ENCODE results near the gene IFT57. TPM values are rescaled to one million over a fixed set of nuclear protein-coding genes. Genes with fewer than 3 reads are reported as not detected.

IFT57 gene
- total RNA-seq, 1 donor from 2014 or later: 21.4 TPM

DNA sequence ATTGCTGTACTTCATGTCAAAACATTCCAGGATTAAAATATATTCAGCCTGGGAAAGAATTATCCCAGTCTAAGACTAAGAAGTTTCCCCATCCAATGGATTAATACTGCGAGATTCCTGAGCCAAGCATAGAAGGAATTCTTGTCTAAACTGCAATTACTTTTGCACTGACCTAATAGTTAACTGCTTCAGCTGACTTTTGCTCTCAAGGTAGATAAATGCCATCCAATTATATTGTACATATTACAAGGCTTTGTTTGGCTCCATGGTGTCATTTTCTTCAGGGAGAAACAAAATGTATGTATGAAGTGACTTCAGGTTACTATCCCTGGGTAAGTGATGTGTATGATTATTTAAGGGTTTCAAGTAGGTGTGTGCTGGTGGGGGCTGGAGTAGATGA is 6.1 kb upstream of the IFT57 start:
- no peak for DNase-seq
- Mint-ChIP-seq H3K4me1 (ENCODE audit: low read depth, unreplicated experiment) (peaks cover 20% of the 10 kb centered on the region), H3K9me3 (ENCODE audit: unreplicated experiment) (no peaks in the 10 kb centered on the region), H3K4me3 (ENCODE audit: unreplicated experiment) (no peak overlapping the region), H3K27me3 (ENCODE audit: unreplicated experiment) (no peaks in the 10 kb centered on the region), H3K36me3 (ENCODE audit: unreplicated experiment) (no peaks in the 10 kb centered on the region), H3K27ac (ENCODE audit: unreplicated experiment) (no peak overlapping the region)
- TF ChIP-seq, protein P1, sequence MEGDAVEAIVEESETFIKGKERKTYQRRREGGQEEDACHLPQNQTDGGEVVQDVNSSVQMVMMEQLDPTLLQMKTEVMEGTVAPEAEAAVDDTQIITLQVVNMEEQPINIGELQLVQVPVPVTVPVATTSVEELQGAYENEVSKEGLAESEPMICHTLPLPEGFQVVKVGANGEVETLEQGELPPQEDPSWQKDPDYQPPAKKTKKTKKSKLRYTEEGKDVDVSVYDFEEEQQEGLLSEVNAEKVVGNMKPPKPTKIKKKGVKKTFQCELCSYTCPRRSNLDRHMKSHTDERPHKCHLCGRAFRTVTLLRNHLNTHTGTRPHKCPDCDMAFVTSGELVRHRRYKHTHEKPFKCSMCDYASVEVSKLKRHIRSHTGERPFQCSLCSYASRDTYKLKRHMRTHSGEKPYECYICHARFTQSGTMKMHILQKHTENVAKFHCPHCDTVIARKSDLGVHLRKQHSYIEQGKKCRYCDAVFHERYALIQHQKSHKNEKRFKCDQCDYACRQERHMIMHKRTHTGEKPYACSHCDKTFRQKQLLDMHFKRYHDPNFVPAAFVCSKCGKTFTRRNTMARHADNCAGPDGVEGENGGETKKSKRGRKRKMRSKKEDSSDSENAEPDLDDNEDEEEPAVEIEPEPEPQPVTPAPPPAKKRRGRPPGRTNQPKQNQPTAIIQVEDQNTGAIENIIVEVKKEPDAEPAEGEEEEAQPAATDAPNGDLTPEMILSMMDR (IDR thresholded peaks at IDR 0.05; ENCODE audit: partially characterized antibody, unreplicated experiment): no peak

DNA sequence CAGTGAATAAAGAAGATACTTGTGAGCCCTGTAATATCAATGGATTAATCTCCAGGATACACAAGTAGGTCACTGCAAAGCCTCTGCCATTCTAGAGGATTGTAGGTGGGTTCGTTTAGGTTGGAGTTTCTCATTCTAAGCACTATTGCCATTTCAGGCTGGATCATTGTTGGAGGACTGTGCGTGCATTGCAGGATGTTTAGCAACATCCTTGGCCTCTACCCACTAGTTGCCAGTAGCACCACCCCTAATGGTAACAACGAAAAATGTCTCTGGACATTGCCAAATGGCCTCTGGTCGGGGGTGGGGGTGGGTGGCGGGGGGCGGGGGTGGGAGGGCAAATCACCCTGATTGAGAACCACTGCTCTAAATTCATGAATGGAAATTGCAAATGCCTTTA is 4.9 kb upstream of the IFT57 start:
- TF ChIP-seq, protein P1 (IDR thresholded peaks at IDR 0.05; ENCODE audit: partially characterized antibody, unreplicated experiment): no peak

DNA sequence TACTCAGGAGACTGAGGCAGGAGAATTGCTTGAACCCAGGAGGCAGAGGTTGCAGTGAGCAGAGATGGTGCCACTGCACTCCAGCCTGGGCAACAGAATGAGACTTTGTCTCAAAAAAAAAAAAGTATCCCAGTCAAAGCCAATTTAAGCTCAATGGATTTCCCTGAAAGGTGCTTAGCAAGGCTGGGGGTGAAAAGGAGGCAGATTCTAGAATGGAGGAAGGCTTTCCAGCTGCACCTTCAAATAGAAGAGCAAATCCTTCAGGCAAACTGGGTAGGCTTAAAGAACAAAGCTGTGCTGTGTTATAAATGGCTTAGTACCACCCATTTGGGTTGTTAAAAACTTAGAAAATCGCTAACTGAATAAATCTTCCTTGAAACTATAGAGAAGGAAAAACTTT is 3.0 kb upstream of the IFT57 start:
- no peak overlapping the region for H3K4me3 Mint-ChIP-seq (ENCODE audit: unreplicated experiment)
- peaks cover 6% of the 10 kb centered on the region for H3K9me3 Mint-ChIP-seq (ENCODE audit: unreplicated experiment)
- no peak overlapping the region for H3K27ac Mint-ChIP-seq (ENCODE audit: unreplicated experiment)
- H3K4me1 Mint-ChIP-seq (ENCODE audit: low read depth, unreplicated experiment): peaks cover 27% of the 10 kb centered on the region
- TF ChIP-seq, protein P1 (IDR thresholded peaks at IDR 0.05; ENCODE audit: partially characterized antibody, unreplicated experiment): no peak
- peaks cover 5% of the 10 kb centered on the region for H3K27me3 Mint-ChIP-seq (ENCODE audit: unreplicated experiment)
- no peak for DNase-seq
- no peaks in the 10 kb centered on the region for H3K36me3 Mint-ChIP-seq (ENCODE audit: unreplicated experiment)

More for the DNA sequence above, 4.9 kb upstream of the IFT57 start:
- no peak overlapping the region for H3K4me3 Mint-ChIP-seq (ENCODE audit: unreplicated experiment)
- no peak overlapping the region for H3K27ac Mint-ChIP-seq (ENCODE audit: unreplicated experiment)
- peaks cover 4% of the 10 kb centered on the region for H3K27me3 Mint-ChIP-seq (ENCODE audit: unreplicated experiment)
- DNase-seq: no peak
- H3K4me1 Mint-ChIP-seq (ENCODE audit: low read depth, unreplicated experiment): peaks cover 22% of the 10 kb centered on the region
- no peaks in the 10 kb centered on the region for H3K36me3 Mint-ChIP-seq (ENCODE audit: unreplicated experiment)
- H3K9me3 Mint-ChIP-seq (ENCODE audit: unreplicated experiment): peaks cover 6% of the 10 kb centered on the region

DNA sequence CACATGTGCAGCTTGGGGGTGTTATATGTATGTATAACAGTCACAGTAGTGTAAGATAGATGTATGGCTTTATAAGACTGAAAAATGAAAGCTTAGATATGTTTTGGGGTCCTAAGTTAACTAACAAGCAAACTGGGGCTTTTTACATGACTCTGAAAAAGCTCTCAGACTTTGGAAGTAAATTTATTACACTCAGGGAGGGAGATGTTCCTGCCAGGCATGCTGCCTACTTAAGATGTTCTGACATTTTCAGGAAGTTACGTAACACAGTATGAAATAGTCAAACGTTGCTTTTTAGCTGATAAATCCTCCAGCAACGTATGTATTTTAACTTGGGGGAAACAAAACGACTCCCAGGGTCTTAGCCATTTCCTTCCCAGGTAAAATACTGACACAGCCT is 1.7 kb upstream of the IFT57 start:
- TF ChIP-seq, protein P1 (IDR thresholded peaks at IDR 0.05; ENCODE audit: partially characterized antibody, unreplicated experiment): no peak
- Mint-ChIP-seq H3K9me3 (ENCODE audit: unreplicated experiment) (peaks cover 6% of the 10 kb centered on the region), H3K27ac (ENCODE audit: unreplicated experiment) (no peak overlapping the region), H3K27me3 (ENCODE audit: unreplicated experiment) (peaks cover 5% of the 10 kb centered on the region), H3K36me3 (ENCODE audit: unreplicated experiment) (no peaks in the 10 kb centered on the region), H3K4me1 (ENCODE audit: low read depth, unreplicated experiment) (peaks cover 21% of the 10 kb centered on the region), H3K4me3 (ENCODE audit: unreplicated experiment) (peak overlapping the region; percentile 37)
- DNase-seq: no peak

DNA sequence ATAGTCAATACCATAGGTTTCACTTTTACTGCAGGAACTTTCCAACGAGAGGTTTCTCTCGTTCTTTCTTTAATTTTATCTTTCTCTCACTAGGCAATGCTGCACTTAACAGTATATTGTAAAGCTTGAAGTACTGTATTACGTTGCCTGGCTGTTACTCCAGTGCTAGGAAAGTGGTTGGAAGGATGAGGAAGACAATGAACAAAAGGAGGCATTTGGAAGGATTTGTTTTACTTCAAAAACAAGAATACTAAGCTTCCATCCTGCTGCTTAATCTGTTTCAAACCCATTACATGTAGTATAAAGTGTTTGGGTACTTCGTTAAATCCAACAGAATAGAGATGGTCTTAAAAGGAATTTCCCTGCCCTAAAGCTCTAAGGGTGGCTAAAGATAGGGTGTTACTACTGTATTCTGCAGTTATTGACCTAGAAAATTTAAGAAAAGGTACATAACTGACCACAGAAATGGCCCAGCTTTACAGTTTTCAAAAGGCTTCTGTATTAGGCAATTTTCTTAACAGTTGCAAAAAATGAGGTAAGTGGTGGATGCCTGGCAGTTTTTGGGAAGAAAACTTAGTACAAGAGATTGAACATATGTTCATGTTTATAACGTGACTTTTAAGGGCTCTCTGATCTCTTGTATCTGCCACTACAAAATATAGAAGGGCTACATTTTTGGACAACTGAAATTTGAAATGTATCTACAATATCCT is 785 bp upstream of the IFT57 start:
- H3K27ac Mint-ChIP-seq (ENCODE audit: unreplicated experiment): no peak overlapping the region
- TF ChIP-seq, protein P1 (IDR thresholded peaks at IDR 0.05; ENCODE audit: partially characterized antibody, unreplicated experiment): no peak
- DNase-seq: no peak
- H3K27me3 Mint-ChIP-seq (ENCODE audit: unreplicated experiment): peaks cover 5% of the 10 kb centered on the region
- H3K36me3 Mint-ChIP-seq (ENCODE audit: unreplicated experiment): no peaks in the 10 kb centered on the region
- H3K4me1 Mint-ChIP-seq (ENCODE audit: low read depth, unreplicated experiment): peaks cover 18% of the 10 kb centered on the region
- H3K4me3 Mint-ChIP-seq (ENCODE audit: unreplicated experiment): peak overlapping the region; percentile 99
- H3K9me3 Mint-ChIP-seq (ENCODE audit: unreplicated experiment): peaks cover 6% of the 10 kb centered on the region

All from glutamatergic neuron (in vitro differentiated cells).